GM21360 (cell line): Measurements from ENCODE around the gene EGFR.

Experiments used
- ATAC-seq: cut with Tn5 transposase; IDR thresholded peaks from one replicate; pipeline ENCODE4 v1.9.1; 2021; ENCODE audit warnings: mild to moderate bottlenecking, moderate library complexity; ENCODE audit not compliant: unreplicated experiment

The EGFR gene

DNA sequence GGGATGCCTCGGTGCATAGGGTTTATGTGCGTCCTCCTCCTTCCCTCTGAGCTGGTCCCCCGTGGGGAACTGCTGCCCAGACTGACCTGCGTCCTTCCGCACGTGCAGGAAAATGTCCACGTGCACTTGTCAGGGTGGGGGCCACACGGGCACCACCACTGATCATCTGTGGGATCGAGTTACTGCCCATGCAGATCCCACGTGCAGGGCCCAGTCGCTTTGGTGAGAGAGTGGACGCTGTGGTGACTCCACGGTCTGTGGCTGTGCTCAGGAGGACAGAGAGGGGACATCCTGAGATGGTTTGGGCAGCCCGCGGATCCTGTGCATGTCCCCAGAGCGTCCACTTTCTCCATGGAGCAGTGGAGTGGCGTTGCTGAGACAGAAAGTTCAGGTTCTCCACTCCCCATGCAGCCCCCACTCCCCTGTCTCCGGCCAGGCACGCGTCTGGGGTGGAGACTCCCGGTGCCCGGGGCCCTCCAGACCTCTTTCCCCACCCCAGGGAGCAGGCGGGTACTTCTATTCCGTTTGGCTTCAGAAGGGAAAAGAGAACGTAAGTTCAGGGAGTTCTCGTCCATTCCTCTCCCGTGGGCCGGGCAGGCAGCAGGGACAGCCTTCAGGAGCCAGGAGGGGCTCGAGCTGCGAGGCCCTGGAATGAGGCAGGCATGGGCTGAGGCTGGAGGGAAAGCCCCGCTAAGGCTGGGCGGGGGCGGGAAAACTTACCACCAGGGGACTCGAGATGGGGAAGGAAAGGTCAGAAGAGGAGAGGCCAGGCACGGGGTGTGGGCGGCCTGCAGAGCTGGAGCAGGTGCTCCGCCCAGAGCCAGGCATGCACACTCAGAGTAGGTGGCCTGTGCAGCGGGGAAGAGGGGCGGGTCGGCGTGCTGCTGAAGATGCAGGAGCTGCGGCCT lies 59.9 kb downstream of the EGFR start:
- ATAC-seq = no peak

- ATAC-seq = no peak
Observed at GRCh38 chr7:55080000-55080623, 61.3 kb downstream of the EGFR start.

- ATAC-seq = no peak
Observed at GRCh38 chr7:55081068-55081467, 62.3 kb downstream of the EGFR start.

GRCh38 chr7:55081472-55082227 lies 62.8 kb downstream of the EGFR start:
- no peak for ATAC-seq

- no peak for ATAC-seq
Observed at GRCh38 chr7:55082228-55082603, 63.4 kb downstream of the EGFR start.

GRCh38 chr7:55083206-55083605 lies 64.4 kb downstream of the EGFR start:
- no peak for ATAC-seq

DNA sequence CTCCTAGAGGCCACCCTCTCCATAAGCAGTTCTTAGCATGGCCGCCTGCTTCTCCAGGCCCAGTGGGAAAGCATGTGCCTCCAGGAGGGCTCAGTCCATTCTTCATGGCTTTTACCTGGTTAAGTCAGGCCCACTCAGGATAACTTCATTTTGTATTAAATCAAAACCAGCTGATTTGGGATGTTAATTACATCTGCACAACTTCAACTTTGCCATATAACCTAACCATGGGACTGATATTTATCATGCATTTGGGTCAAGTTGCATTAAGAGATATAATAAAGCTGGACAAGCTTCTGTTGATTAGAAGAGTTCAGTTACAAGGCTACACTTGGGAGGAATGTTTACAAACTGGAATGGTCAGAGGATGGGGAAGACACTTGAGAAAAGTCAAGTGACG lies 65.5 kb downstream of the EGFR start:
- no peak for ATAC-seq

DNA sequence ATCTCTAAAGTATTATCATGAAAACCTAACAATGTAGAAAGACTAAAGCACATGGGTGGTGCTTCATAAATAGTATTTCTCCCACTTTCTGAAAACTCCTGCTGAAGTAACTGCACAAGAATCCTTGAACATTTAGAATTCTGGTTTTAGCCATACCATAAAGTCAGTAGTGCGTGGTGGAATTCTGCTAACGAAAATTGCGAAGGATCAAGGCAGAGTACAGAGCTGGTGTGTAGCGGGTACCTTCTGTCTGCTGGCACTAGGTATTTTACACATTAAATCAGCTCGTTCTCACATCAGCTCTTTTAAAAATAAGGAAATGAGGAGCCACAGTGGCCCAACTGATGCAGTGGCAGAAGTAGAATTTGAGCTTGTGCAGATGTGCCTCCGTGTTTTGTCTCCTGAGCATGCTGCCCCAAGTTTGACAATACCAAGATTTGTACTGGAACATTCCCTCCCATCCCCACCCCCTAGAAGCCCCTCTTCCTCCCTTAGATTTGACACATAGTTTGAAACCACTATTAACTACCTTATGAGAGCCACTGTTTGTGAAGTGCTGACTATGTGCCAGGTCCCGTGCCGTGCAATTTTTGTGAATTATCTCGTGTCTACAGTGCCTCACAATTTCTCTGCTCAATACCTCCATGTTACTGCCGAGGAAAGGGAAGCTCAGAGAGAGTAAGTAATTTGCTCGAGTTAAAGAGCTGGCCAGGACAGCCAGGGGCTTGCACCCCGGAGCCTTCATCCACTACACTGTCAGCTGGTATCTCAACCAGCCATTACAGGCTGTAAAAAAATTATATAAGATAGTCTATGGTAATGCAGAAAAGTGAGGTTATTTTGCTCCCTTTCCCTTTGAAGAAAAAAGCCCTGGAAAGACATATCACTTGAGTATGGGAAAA lies 66.9 kb downstream of the EGFR start:
- ATAC-seq = peak; percentile 21

DNA sequence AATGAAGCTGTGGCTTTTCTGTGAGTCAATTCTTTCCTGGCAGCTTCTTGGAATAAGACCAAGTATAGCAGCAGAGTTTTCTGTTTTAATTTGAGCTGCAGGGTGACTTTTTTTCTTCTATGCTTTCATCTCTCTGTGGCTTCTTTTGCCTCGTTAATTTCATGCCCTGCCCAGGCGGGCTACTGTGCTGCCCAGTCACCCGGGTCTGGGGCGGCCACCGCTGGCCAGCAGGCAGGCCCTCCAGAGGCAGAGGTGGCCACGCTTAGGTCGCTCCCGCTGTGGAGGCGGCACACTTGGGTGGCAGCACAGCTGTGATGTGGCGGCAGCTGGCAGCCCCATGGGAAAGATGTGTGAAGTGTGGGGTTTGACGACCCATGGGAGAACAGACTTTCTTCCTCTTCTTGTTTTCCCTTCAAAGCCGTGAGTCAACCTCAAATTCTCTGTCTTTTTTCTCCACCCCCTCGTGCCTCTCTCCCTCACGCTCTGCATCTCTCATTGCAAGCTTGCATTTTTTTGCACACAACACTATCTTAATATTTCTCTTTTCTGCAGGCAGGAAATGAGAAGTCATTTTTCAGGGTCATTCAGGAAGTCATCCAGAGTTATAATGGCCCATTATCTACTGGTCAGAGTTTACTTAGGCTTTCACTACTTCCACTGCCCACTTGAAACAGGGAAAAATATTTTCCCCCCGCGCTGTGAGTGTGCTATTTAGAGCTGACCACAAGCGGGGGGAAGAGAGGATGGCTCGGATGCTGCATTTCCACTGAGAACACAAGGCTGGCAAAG lies 67.8 kb downstream of the EGFR start:
- ATAC-seq = peak; percentile 65

- ATAC-seq = no peak
Observed at GRCh38 chr7:55087521-55087961, 68.7 kb downstream of the EGFR start.

DNA sequence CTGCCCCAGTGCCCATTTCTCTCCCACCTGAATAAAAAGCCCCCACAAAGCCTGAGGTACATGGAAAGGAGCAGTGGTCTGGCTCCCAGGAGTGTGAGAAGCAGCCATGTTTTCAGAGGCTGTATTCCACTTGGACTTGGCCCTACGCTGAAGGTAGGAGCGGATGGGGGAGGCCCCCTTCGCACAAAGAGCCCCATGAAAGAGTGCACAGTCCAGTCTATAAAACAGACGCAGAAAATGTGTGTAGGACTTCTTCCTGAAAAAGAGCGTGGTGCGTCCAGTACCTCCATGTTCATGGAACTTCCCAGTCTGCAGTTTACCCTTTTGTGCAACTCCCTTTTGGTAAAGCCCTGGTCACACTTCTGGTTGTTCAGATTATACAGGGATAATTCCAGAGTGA lies 69.3 kb downstream of the EGFR start:
- ATAC-seq = no peak

GRCh38 chr7:55088620-55089019 lies 69.8 kb downstream of the EGFR start:
- ATAC-seq = no peak

- ATAC-seq = no peak
Observed at GRCh38 chr7:55092186-55092974, 73.6 kb downstream of the EGFR start.

- ATAC-seq = no peak
Observed at GRCh38 chr7:55092975-55093373, 74.2 kb downstream of the EGFR start.

DNA sequence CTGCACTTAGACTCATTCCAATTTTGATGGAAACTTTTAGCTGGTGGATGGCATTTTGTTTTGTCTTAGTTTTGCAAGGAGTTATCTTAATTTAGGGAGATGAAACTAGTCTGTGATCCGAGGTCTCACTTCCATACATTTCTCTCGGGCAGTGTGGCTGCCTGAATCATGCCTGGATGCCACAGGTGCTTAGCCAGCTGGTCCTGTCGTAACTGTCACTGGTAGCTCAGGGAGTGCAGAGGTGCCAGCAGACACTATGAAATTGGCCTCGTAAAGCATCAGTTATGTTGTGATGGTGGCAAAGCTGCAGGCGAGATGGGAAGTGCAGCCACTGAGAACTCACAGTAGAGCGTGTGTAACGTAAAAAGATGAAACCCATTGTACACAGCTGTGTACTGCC lies 74.9 kb downstream of the EGFR start:
- ATAC-seq = no peak

DNA sequence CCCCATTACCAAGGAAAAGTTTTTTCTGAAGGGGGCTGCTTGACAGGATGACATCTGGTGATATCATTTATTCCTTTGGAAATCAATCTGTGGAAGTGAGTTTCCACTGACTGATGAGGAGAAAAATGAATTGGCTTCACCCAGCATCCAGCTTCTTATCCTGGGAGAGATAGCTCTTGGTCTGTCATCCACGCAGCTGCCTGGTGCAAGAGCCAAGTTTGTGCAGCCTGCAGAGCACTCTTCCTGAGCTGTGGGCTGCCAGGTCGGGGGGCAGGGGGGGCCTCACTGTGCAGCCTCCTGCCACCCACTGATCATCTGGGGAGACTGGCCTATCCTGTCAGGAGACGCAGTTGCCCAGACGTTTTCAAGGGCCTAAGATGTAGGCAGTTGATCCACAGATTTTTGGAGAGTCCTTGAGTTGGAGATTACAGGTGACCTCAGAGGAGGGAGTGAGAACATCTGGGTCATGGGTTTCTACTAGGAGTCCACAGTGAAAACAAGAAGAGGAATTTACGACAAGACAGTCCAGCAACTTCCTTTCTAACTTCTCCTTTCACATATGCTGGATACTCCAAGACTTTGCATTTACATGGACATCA lies 75.4 kb downstream of the EGFR start:
- no peak for ATAC-seq

- no peak for ATAC-seq
Observed at GRCh38 chr7:55095672-55096071, 76.9 kb downstream of the EGFR start.

DNA sequence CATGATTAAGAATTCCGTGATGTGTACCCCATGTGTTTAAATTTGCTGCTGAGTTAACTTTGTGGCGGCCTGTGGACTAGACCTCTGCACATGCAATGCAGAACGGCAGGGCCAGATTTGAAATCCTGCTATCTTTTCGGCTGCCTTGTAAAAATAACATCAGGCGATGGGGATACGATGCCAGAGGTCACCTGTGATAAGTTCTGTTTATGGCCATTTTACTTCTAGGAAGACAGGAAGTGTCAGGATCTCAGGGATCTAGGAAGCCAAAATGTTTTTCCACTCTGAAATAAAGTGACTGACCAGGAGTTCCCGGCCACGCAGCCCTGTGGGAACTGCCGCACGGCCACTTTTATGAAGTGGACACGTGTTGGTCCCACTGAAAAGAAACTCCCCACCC lies 77.5 kb downstream of the EGFR start:
- no peak for ATAC-seq

DNA sequence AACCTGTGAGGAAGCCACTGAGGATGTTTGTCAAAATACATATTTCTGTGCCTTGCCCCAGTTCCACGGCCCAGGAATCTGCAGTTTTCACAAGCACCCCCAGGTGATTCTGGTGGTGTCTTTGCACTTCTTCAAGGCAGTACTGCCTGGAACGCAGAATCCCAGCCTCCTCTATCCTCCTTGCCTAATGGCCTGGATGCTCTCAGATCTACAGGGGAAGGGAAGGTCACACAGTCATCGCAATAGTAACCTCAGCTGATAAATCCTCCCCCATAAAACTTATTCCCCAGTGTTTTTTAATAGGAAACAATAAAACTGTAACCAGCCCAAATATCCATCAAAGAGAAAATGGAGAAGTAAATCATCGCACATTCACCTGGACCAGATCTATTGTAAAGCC lies 78.3 kb downstream of the EGFR start:
- ATAC-seq = no peak
